Measurements from ENCODE around the gene FLNB.
A peak's percentile ranks its signal among the peaks of the same experiment; 100 is the strongest.

Gene FLNB

DNA sequence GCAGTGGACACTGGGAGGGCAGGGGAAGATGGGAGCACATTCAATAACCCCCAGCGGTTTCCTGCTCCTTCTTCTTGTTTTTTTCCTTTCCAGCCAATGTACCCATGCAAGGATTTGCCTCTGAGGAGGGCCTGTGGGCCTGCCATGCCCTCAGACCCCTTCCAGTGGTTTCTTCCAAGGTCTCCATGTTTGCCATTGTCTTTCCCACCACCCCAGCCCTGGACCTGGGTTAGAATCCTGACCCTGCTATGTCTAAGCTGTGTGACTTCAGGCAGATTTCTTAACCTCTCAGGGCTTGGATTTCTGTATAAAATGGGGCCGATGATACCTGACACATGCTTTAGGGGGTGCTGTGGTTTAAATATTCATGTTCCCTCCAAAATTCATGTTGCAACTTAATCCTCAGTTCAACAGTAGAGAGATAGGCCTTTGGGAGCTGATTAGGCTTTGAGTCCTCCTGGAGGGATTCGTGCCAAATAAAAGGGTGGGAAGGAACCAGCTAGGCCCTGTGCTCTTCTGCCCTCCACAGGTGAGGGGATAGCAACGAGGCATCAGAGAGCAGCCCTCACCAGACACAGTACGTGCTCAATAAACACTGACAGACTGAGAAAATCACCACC lies 46.3 kb upstream of the FLNB start:
- TF ChIP-seq, protein P1, sequence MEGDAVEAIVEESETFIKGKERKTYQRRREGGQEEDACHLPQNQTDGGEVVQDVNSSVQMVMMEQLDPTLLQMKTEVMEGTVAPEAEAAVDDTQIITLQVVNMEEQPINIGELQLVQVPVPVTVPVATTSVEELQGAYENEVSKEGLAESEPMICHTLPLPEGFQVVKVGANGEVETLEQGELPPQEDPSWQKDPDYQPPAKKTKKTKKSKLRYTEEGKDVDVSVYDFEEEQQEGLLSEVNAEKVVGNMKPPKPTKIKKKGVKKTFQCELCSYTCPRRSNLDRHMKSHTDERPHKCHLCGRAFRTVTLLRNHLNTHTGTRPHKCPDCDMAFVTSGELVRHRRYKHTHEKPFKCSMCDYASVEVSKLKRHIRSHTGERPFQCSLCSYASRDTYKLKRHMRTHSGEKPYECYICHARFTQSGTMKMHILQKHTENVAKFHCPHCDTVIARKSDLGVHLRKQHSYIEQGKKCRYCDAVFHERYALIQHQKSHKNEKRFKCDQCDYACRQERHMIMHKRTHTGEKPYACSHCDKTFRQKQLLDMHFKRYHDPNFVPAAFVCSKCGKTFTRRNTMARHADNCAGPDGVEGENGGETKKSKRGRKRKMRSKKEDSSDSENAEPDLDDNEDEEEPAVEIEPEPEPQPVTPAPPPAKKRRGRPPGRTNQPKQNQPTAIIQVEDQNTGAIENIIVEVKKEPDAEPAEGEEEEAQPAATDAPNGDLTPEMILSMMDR (IDR thresholded peaks at IDR 0.05; ENCODE audit: low read depth, low read length): peak; percentile 47
- H3K4me3 ChIP-seq (ENCODE audit: low read depth, low read length): no peak overlapping the region
- DNase-seq (ENCODE audit: low read depth, low spot score): peak; percentile 52
- in situ Hi-C loops (cut with HindIII; ENCODE audit: low sequenced_read_pairs): no loop called here

DNA sequence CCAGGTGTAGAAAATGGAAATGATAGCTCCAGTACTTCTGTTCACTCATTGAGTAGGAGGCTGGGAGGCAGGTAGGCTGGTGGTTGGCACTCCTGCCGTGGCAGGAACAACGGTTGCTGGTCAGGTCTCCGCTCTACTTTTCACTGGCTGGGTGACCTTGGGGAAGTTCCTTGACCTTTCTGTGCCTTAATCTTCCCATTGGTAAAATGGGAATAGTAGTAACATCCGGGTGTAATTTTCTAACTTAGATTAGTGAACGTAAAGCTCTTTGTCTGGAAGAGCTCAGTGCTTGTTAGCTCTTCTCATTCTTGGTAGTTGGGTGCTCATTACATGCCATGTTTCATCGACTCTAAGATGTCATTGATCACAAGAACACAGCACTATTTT lies 45.8 kb upstream of the FLNB start:
- in situ Hi-C loops (cut with HindIII; ENCODE audit: low sequenced_read_pairs): no loop called here
- no peak for DNase-seq (ENCODE audit: low read depth, low spot score)
- TF ChIP-seq, protein P1 (IDR thresholded peaks at IDR 0.05; ENCODE audit: low read depth, low read length): no peak
- H3K4me3 ChIP-seq (ENCODE audit: low read depth, low read length): no peak overlapping the region

DNA sequence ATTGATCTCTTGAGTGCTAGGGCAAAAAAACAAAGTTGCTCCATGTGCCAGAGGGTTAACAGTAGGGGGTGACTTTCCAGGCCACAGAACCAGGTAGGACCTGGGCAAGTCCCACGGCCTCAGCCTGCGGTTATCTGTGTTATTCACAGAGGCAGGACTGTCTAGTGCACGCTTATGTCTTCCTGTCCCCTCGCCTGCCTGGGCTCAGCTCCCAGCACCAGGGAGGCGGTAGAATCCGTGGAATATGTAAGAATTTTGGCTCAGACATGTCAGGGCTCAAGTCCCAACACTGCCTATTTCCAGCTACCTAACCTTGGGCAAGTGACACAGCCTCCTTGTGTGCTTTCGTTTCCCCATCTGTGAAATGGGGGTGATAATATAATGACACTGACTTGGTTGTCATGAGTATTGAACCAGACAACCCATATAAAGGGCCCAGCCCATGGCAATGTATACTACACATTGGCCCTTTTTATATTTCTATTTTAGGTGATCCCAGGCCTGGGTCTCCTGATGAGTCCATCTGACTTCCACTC lies 44.3 kb upstream of the FLNB start:
- H3K4me3 ChIP-seq (ENCODE audit: low read depth, low read length): no peak overlapping the region
- no peak for DNase-seq (ENCODE audit: low read depth, low spot score)
- in situ Hi-C loops (cut with HindIII; ENCODE audit: low sequenced_read_pairs): no loop called here
- TF ChIP-seq, protein P1 (IDR thresholded peaks at IDR 0.05; ENCODE audit: low read depth, low read length): no peak

DNA sequence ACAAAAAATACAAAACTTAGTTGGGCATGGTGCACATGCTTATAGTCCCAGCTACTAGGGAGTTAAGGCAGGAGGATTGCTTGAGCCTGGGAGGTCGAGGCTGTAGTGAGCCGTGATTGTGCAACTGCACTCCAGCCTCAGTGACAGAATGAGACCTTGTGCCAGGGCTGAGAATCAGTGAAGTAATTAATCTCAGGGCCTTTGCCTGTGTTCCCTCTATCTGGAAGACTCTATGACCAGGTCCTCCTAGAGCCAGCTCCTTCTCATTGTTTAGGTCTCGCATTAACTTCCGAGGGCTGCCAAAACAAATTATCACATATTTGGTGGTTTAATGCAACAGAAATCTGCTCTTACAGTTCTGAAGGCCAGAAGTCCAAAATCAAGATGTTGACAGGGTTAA lies 41.4 kb upstream of the FLNB start:
- in situ Hi-C loops (cut with HindIII; ENCODE audit: low sequenced_read_pairs): no loop called here
- TF ChIP-seq, protein P1 (IDR thresholded peaks at IDR 0.05; ENCODE audit: low read depth, low read length): no peak
- no peak overlapping the region for H3K4me3 ChIP-seq (ENCODE audit: low read depth, low read length)
- no peak for DNase-seq (ENCODE audit: low read depth, low spot score)

DNA sequence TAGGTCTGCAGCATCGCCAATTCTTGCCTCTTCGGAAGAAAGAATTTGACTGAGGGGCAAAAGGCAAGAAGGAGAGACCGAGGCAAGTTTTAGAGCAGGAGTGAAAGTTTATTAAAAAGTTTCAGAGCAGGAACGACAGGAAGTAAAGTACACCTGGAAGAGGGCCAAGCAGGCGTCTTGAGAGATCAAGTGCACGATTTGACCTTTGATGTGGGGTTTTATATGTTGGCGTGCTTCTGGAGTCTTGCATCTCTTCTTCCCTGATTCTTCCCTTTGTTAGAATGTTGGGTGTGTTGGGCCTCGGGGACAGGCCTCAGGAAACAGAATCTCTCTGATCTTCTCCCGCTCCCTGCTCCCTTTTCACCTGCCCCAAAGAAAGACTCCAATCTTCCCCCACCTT lies 40.6 kb upstream of the FLNB start:
- in situ Hi-C loops (cut with HindIII; ENCODE audit: low sequenced_read_pairs): no loop called here
- H3K4me3 ChIP-seq (ENCODE audit: low read depth, low read length): no peak overlapping the region
- TF ChIP-seq, protein P1 (IDR thresholded peaks at IDR 0.05; ENCODE audit: low read depth, low read length): no peak
- DNase-seq (ENCODE audit: low read depth, low spot score): no peak

DNA sequence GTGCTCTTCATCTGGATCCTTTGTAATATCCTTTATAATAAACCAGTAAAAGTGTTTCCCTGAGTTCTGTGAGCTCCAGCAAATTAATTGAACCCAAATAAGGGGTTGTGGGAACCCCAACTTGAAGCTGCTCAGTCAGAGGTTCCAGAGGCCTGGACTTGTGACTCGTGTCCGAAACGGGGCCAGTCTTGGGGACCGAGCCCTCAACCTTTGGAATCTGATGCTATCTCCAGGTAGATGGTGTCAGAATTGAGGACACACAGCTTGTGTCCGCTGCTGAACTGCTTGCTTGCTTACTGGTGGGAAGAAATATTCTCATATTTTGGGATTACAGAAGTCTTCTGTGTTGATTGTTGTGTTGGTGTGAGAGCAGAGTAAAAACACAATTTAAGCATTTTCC lies 39.7 kb upstream of the FLNB start:
- in situ Hi-C loops (cut with HindIII; ENCODE audit: low sequenced_read_pairs): no loop called here
- DNase-seq (ENCODE audit: low read depth, low spot score): no peak
- no peak overlapping the region for H3K4me3 ChIP-seq (ENCODE audit: low read depth, low read length)
- TF ChIP-seq, protein P1 (IDR thresholded peaks at IDR 0.05; ENCODE audit: low read depth, low read length): no peak

All from astrocyte of the spinal cord (primary cell).